Tibial artery (tissue), 4 donors: Measurements from ENCODE around the gene MGAT5.

Experiments used
- DNase-seq, 2 donors: peaks; one replicate each; pipeline ENCODE4 v3.0.0-alpha.2; 2019
- H3K27ac ChIP-seq, 2 donors: fragments of 200-600 bp; sonication (generic) in 1 of 2; 1 replicate in 1 of 2; 2 replicates in 1 of 2; pipeline ENCODE4 v1.5.1; 2018 to 2019; ENCODE audit warnings: mild to moderate bottlenecking in 1 of 2
- H3K27me3 ChIP-seq, 2 donors: fragments of 200-600 bp; sonication (generic) in 1 of 2; one replicate each; pipeline versions ENCODE4 v1.5.1 to v1.6.0; 2016 to 2019
- H3K36me3 ChIP-seq, 3 donors: fragments of 200-600 bp; sonication (generic) in 2 of 3; one replicate each; pipeline ENCODE4 v1.5.1; 2016 to 2019; ENCODE audit warnings: mild to moderate bottlenecking in 2 of 3
- H3K4me1 ChIP-seq, 4 donors: fragments of 200-600 bp; sonication (generic) in 2 of 4; 1 replicate in 3 of 4; 2 replicates in 1 of 4; pipeline ENCODE4 v1.5.1; 2016 to 2019
- H3K4me3 ChIP-seq, 2 donors: fragments of 200-600 bp; sonication (generic) in 1 of 2; 1 replicate in 1 of 2; 2 replicates in 1 of 2; pipeline ENCODE4 v1.5.1; 2018 to 2019; ENCODE audit warnings: mild to moderate bottlenecking in 2 of 2
- H3K9me3 ChIP-seq, 3 donors: fragments of 200-600 bp; sonication (generic) in 1 of 3; one replicate each; pipeline ENCODE4 v1.5.1; 2016 to 2019
- intact Hi-C: fragments of 100-400 bp; cut with DNase I; formaldehyde crosslinking; loops from one replicate; pipeline ENCODE4 v1.15.0; 2023; ENCODE audit warnings: low total_unique reads
- TF ChIP-seq, protein P1 (sequence below), 2 experiments: fragments of 200-600 bp in 1 of 2; fragments of 450-650 bp in 1 of 2; IDR thresholded peaks; one replicate each; pipeline ENCODE4 v1.5.1; 2017 to 2019; ENCODE audit warnings: antibody characterized with exemption in 2 of 2, mild to moderate bottlenecking in 1 of 2, moderate library complexity in 1 of 2

The MGAT5 gene

DNA sequence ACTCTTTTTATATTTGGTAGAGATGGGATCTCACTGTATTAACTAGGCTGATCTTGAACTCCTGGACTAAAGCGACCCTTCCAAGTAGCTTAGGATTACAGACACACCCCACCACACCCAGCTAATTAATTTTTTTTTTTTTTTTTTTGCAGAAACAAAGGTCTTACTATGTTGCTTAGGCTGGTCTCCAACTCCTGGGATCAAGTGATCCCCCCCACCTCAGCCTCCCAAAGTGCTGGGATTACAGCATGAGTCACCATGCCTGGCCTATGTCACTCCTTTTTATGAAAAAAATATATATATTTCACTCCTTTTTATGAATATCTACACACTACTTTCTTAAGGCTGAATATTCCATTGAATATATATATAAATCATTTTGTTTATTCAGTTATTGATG is 162.8 kb downstream of the MGAT5 start:
- no peak overlapping the region for H3K27ac ChIP-seq
- intact Hi-C loops, result loop anchor here (10.0 kb wide), 1 partner anchor 532 kb away; no protein-coding TSS in a partner anchor
- DNase-seq, result no peak
- no peaks in the 10 kb centered on the region for H3K9me3 ChIP-seq
- H3K4me3 ChIP-seq, result no peak overlapping the region
- TF ChIP-seq, protein P1, sequence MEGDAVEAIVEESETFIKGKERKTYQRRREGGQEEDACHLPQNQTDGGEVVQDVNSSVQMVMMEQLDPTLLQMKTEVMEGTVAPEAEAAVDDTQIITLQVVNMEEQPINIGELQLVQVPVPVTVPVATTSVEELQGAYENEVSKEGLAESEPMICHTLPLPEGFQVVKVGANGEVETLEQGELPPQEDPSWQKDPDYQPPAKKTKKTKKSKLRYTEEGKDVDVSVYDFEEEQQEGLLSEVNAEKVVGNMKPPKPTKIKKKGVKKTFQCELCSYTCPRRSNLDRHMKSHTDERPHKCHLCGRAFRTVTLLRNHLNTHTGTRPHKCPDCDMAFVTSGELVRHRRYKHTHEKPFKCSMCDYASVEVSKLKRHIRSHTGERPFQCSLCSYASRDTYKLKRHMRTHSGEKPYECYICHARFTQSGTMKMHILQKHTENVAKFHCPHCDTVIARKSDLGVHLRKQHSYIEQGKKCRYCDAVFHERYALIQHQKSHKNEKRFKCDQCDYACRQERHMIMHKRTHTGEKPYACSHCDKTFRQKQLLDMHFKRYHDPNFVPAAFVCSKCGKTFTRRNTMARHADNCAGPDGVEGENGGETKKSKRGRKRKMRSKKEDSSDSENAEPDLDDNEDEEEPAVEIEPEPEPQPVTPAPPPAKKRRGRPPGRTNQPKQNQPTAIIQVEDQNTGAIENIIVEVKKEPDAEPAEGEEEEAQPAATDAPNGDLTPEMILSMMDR (IDR thresholded peaks at IDR 0.05), result no peak
- peaks cover 0 to 4% (median 0%) of the 10 kb centered on the region in 3 donors for H3K36me3 ChIP-seq
- no peaks in the 10 kb centered on the region for H3K27me3 ChIP-seq
- peaks cover 0 to 13% (median 9%) of the 10 kb centered on the region in 4 donors for H3K4me1 ChIP-seq

DNA sequence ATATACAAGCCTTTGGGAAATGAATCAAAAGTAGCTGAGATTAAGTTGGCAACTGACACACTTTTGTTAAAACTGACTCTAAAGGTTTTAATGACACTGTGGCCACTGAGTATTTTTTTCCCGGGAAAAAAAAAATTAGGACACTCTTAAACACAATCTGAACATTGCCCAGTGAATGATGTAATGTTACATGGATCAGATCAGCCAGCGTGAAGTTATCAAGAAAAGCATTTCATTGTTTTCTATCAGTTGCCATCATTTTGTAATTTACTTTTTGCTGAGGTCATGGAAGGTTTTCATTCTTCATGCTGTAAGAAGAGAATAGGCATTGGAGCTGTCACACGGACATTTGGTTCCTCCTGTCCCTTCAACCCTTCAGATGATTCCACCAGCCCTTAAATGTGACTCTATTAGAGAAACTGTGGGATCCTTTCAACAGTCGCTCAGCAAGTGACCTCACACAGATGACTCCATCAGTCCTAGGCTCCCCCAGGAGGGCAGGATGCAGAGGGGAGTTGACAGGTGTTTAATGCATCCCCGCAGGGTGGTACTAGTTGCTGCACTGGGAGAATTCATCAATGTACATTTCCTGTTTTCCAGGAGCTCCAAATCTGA is 164.2 kb downstream of the MGAT5 start:
- Histone ChIP-seq H3K4me3 (no peak overlapping the region), H3K27me3 (no peaks in the 10 kb centered on the region), H3K4me1 (peaks cover 0 to 14% (median 9%) of the 10 kb centered on the region in 4 donors), H3K27ac (no peak overlapping the region), H3K36me3 (peaks cover 0 to 8% (median 2%) of the 10 kb centered on the region in 3 donors), H3K9me3 (no peaks in the 10 kb centered on the region)
- DNase-seq, result no peak
- intact Hi-C loops, result loop anchor here (10.0 kb wide), 1 partner anchor 533 kb away; no protein-coding TSS in a partner anchor
- TF ChIP-seq, protein P1 (IDR thresholded peaks at IDR 0.05), result no peak

DNA sequence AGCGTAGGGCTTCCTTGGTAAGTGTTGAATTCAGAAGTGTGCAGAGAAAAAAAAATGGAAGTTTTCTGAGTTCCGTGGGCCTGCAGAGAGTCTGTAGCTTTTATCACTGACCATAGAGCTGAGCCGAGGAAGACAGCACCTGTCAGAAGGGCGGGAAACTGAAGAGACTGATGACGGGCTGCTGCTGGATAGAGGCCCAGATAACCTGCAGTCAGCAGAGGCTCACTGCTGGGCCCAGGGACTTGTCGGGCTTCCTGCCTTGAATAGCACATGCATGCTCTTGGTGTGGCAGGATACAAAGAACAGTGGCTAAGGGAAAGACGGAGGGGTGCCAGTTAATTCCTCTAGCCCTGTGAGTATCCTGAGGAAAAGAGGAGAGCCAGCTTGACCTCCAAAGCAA is 166.4 kb downstream of the MGAT5 start:
- TF ChIP-seq, protein P1 (IDR thresholded peaks at IDR 0.05), result no peak
- no peaks in the 10 kb centered on the region for H3K9me3 ChIP-seq
- peaks cover 0 to 14% (median 9%) of the 10 kb centered on the region in 4 donors for H3K4me1 ChIP-seq
- peak overlapping the region in 1 of 2 donors; percentile 5 for H3K27ac ChIP-seq
- no peak overlapping the region for H3K4me3 ChIP-seq
- no peaks in the 10 kb centered on the region for H3K27me3 ChIP-seq
- H3K36me3 ChIP-seq, result peaks cover 0 to 21% (median 7%) of the 10 kb centered on the region in 3 donors
- intact Hi-C loops, result no loop called here
- no peak for DNase-seq

DNA sequence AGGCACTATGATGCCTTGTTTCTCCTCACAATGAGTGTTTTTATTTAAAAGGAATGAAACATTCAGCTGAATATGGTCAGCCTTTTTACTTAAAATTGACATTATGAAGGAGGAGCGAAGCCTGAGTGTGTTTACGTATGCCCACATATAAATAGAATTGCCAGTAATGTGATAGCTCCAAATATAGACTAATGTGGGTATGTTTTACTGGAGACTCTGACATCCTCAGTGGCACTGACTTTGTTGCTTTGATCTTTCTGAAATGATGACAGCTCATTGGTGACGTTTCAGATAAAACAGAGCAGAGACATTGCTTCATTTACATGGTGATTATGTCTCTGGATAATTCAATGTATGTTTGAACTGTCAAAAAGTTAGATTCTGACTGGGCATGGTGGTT is 167.0 kb downstream of the MGAT5 start:
- no peak for DNase-seq
- no peaks in the 10 kb centered on the region for H3K9me3 ChIP-seq
- peaks cover 0 to 21% (median 7%) of the 10 kb centered on the region in 3 donors for H3K36me3 ChIP-seq
- TF ChIP-seq, protein P1 (IDR thresholded peaks at IDR 0.05), result no peak
- H3K4me3 ChIP-seq, result no peak overlapping the region
- peak overlapping the region in 1 of 2 donors; percentile 5 for H3K27ac ChIP-seq
- H3K27me3 ChIP-seq, result no peaks in the 10 kb centered on the region
- intact Hi-C loops, result no loop called here
- peaks cover 0 to 14% (median 9%) of the 10 kb centered on the region in 4 donors for H3K4me1 ChIP-seq

- intact Hi-C loops, result no loop called here
- Histone ChIP-seq H3K27ac (peak overlapping the region in 1 of 2 donors; percentile 5), H3K9me3 (no peaks in the 10 kb centered on the region), H3K4me1 (peaks cover 0 to 14% (median 9%) of the 10 kb centered on the region in 4 donors), H3K27me3 (no peaks in the 10 kb centered on the region), H3K36me3 (peaks cover 0 to 21% (median 7%) of the 10 kb centered on the region in 3 donors), H3K4me3 (no peak overlapping the region)
- TF ChIP-seq, protein P1 (IDR thresholded peaks at IDR 0.05), result no peak
- no peak for DNase-seq
Observed at GRCh38 chr2:134421556-134422328, 167.9 kb downstream of the MGAT5 start.
